ENCODE results near the gene THRB.

The THRB gene

DNA sequence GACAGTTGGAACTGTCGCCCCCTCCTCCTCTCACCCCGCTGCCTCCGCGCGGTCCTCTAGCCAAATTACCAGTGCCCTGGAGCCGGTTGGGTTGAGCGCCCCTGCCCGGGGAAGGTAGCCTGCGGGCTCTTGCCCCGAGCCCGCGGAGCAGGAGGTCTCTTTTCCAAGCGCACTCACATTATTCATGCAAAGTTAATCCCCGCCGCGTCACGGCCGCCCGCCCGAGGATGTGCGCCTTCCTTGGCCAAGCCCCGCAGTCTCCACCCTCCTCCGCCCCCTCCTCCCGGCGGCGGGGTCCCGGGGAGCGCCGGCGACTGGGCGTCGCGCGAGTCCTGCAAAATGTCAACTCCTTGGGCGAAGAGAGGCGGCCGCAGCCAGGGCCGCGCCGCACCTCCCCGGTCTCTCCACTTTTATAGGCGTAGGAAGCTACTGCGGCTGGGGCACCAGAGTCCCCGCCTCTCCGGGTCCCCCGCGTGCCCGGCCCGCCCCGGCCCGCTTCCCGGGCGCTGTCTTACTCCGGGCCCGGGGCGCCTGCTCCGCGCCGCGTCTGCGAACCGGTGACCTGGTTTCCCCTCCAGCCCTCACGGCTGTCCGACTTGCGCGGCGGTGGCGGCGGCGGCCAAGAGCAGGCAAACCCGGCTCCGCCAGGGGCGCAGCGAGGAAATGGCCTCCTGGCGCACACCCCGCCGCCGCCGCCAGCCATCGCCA lies at the start of gene THRB:
THRB (minus strand) TSS at position 233 of the 708 bp plus-strand sequence.
- DNase-seq (ENCODE audit: low read depth, low spot score), result peak; percentile 77

DNA sequence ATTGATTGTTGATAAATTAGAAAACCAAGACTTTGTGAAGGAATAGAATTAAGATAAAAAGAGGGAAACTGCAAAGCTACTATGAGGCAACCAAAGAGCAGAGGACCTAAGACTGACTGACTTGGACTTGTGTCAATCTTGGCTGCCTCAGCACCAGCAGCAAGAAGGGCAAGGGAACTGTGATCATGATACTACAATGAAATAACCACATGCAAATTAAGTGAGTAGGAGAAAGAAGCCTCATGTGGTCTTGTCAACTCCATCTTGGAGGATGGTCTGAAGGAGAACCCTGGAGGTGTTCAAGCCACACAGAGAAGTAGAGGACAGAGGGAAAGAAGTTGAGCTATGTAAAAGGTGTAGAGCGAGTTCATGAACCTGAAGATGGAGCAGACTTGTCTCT lies 47.3 kb upstream of the THRB start:
- no peak for DNase-seq (ENCODE audit: low read depth, low spot score)

DNA sequence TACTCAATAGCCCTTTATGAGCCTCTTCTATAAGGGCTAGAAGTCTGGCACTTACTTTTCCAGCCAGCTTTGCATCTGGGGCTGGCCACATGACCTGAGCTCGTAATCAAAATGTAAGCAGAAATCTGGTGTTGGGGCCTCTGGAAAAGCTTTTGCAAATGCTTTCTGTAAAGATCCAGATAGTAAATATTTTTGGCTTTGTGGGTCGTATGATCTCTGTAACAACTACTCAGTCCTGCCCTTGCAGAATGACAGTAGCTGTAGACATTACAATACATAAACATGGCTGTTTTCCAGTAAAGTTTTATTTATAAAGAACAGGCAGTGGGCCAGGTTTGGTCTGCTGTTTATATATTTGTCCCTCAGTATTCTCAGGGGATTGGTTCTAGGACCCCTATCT lies 46.2 kb upstream of the THRB start:
- no peak for DNase-seq (ENCODE audit: low read depth, low spot score)

DNA sequence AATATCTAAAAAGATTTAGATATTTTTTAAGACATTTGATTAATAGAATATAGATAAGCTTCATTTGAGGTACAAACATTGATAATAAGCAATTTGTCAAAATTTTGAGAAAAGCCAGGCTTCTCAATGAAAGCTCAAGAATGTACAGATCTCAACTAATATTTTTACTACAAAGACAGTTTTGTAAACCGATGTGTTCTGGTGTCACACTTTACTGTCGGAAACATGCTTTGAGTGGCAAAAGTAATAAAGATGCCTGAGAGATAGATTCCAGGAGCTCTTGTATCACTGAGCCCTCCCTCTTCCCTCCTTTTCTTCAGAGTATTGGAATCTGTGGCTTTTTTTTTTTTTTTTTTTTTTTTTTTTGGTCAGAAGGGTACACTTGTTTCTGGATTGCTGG lies 45.0 kb upstream of the THRB start:
- DNase-seq (ENCODE audit: low read depth, low spot score), result no peak

DNA sequence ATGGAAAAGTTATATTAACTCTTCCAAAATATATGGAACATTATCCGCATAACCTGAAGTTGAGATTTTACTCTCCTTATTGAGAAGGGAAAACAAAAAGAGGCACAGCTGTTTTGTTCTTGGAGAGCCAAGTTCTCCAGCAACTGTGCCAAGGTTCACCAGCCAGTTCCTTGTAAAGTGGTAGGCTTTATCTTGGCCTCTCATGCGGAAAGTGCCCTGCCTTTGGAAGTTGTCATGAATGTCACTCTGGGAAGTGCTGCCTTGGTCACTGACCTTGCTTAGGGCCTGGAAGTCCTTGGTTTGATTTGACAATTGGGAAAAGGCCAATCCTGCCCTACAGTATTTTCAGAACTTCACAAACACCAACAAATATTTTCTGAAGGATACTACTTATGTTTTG lies 44.2 kb upstream of the THRB start:
- DNase-seq (ENCODE audit: low read depth, low spot score), result no peak

DNA sequence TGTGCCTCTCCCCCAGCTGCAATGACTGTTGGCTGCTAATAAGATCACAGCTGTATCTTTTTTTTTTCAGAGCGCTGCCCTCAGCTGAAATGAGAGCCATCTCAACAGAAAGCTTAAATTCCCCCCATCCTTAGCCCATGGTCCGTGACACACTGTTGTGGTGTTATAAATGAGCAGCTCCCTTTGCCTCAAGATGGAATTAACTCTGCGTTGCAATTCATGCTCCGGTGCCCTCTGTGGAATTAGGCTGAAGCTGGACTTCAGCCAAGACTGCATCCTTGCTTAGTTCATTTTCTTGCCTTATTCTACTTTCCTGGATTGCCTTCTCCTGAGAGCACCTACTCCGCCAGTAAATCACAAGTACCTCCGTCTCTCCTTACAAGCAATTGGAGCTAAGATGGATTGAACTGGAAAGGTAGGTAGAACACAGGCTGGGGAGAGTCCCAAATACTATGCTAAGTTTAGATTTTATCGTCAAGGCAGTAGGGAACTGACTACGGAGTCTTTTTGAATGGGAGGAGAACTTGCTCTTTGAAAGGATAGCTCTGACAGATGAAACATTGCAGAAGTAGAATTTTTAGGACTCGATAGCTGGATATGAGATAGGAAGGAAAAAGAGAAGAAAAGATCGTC lies 39.0 kb upstream of the THRB start:
- DNase-seq (ENCODE audit: low read depth, low spot score), result no peak

DNA sequence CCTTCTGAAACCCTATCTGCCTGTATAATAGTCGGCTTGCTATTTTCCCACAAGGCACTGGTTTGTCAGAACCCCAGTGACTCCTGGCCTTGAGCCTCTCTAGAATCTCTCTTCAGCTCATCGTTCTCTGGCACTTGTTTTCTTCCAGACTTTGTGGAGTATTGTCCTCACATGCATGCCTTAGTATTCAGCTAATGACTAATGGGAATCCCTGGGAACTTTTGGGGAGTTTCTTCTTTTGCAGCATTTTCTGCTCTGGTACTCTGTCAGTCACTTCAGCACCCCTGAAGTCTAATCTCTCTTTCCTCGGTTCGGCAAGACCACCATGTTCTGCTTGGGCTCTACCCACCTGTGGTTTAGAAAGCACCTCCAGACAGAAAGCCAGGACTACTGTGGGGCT lies 35.8 kb upstream of the THRB start:
- DNase-seq (ENCODE audit: low read depth, low spot score), result no peak

DNA sequence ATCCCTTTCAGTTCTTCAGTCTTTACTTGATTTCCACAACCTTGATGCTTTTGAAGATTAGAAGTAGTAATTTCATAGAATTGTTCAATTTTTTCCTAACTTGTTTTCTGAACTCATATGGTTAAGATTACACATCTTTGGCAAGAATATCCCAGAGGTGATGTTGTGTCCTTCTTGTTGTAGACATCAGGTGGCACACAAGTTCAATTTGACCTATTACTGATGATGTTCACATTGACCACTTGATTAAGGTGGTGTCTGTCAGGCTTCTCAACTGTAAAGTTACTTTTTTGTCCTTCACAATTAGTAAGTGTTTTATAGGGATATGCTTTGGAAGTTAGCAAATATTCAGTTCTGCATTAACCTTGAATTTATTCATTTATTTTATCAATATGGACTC lies 34.6 kb upstream of the THRB start:
- DNase-seq (ENCODE audit: low read depth, low spot score), result no peak

DNA sequence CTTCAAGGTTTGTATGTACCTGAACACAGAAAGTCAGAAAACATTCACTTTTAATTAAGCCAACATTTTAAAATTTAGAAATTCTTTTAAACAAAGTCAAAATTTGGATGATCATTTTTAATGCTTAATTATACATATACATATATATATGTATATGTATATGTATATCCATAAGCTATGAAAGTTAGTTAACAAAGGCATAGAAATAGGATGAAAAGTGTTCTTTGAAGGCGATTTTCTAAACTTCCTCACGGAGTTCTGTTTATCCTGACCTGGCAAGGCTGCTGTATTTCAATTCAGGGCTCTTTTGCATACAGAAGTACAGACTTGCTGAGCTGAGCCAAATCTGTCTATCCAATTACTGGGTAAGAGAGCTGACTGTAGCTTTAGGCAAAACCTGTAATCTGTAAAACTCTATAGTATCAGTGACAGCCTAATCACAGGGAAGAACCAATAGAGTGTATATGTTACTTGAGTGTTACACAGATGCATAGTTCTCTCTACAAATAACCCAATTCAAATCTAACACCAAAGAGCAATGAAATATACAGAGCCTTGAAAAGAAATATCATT lies 32.1 kb upstream of the THRB start:
- peak; percentile 19 for DNase-seq (ENCODE audit: low read depth, low spot score)

DNA sequence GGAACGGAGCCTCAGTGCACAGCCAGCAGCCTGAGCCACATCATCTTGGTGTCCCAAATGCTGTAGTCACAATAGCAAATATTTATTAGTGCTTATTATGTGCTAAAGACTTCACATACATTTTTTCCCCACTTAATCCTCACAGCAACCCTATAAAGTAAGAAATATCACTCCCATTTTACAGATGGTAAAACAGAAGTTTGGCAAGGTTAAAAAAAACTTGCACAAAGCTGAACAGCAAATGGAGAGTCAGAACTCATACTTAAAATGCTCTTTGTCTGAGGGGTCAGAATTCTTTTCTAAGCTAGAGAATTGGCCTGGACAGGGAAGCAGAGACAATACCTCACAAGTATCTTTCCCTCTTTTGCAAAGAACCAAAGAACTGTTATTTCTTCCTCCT lies 30.9 kb upstream of the THRB start:
- no peak for DNase-seq (ENCODE audit: low read depth, low spot score)

DNA sequence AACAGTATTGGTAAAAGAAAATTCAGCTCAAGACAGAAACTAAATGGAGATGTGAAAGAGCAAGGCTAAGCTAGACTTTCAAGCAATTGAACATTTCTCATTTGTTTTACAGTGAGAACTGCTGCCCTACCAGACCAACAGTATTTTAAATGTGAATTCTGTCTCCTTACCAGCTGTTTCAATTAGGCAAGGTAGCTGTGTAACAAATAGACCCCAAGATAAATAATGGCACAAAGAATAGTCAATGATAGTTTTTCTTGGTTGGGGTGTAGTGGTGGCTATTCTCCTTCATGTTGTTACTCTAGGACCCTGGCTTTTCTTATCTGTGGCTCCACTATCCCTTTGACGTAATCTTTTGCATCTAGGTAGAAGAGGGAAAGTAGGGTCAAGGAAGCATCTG lies 30.4 kb upstream of the THRB start:
- no peak for DNase-seq (ENCODE audit: low read depth, low spot score)

DNA sequence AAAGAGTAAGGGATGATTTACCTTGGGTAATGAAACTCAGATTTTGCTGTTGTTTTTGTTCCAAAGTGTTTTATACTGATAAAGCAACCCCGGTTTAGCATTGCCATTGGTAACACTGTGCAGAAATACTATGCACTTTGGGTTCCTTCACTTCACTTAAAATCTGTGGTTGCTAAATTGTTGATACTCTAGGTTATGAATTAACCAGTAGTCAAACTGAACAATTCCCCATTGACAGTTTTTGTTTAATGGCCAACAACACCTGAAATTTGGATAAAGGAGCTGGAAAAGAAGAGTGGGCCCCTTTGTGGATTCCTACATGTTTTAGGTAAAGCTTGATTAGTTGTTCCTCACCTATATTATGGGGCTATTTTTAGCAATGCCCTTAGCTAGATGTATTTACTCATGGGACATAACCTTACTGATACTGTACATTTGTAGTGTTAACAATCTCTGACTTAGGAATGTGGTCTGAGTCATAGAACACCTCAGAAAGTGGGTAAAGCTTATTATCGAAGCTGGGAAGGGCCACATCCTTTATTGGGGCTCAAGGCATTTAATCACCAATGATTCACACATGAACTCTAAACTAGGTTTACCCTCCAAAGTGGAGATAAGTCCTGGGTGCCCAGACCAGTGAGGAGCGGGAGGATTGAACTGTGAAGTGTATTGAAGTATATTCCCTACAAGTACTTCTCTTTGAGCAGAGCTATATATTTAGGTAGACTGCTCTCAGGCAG lies 29.5 kb upstream of the THRB start:
- DNase-seq (ENCODE audit: low read depth, low spot score), result no peak

DNA sequence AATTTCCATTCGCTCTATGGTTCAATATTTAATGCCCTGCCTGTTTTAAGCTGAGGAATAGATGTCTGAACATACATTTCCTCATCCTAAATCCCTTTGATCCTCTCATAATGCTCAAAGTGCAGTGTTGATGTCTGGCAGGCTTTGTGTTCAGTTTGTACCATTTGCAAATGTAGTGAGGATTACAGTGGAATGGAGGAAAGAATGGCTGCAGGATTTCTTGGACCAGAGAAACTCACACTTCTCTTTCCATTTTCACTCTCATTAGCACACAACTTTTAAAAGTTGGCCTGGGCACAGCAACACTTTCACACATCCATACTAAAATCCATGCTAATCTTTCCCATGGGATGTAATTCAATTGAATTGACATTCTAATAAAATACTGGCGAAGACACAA lies 28.6 kb upstream of the THRB start:
- DNase-seq (ENCODE audit: low read depth, low spot score), result no peak

DNA sequence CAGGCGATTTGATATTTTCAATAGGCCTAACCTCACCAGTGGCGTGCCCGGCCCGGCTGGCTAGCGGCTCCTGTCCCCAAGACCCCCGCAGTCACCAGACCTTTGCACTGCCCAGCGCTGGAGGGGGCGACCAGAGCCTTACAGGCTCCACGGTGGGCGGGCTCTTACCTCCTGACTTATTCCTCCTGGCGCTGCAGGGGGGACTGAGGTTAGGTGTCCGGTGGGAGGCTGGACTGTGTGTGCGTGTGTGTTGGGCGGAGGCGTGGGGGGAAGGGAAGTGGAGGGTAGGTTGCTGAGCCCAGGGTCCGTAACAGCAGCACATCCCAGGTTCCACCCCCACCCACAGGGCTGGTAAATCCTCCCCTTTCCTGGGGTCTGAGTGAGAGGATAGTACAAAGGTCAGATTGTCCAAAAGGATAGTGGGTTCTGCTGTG lies 27.5 kb upstream of the THRB start:
- DNase-seq (ENCODE audit: low read depth, low spot score), result no peak

DNA sequence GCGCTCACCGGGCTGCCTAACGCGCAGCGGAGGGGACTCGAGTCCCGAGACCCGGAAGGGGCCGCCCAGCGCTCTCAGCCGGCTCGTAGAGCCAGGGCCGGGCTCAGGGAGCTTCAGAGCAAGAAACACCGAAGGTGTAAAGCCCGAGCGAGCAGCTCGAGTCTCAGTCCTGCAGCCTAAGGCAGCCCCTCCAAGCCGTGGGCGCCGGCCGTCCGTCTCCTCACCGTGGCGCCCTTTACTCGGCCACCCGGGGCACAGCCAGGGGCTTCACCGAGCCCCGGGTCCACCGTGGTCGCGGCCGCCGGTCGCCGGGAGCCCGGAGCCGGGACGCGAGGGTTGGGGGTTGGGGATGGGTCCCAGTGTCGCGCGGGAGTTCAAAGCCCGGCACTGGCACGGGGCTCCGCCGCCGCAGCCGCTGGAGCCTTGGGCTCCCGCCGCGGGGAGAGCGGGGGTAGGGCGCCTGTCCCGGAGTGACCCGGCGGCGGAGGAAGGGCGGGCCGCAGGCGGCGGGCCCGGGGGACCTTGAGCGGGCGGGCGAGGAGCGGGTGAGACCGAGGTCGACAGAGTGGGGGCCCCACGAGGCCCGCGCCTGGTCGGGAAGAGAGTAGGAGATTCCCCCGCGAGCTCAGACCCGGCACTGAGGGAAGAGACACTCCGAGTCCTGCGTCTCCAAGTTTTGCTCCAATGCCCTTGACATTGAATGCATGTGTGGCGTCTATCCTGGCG lies 26.9 kb upstream of the THRB start:
- DNase-seq (ENCODE audit: low read depth, low spot score), result peak; percentile 73

DNA sequence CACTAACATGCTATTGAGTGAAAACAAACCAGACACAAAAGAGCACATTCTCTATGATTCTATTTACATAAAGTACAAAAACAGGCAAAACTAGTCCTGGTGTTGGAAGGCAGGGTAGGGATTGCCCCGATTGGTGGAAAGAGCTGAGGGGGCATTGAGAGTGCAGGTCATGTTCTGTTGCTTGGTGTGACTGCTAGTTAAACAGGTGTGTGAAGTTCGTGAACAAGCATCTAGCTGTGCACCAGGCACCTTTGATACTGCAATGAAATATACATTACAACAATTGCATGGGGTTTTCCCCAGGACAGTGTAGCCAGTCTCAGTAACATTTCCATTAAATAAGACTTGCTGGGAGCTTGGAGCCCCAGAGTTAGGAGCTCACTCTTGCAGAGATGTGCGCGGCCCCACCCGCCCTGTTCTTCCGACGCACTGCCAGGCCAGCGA lies 26.3 kb upstream of the THRB start:
- DNase-seq (ENCODE audit: low read depth, low spot score), result no peak

DNA sequence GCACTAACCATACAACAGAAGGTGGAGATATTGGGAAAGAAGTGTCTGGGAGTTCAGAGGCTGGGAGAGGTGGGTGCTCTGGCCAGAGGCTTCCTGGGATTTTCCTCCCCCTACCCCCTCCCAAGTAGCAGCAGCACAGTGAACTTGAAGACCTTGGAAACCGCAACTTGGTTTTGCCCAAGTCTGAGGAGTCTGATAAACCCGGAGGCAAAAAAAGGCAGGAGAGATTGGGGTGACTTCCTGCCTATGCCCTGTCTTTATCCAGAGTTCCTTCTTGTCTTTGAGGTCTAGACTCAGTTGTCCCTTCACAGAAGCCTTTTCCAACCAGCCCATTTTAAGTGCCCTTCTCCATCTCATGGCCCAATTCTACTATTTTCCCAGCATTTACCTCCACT lies 25.4 kb upstream of the THRB start:
- no peak for DNase-seq (ENCODE audit: low read depth, low spot score)

DNA sequence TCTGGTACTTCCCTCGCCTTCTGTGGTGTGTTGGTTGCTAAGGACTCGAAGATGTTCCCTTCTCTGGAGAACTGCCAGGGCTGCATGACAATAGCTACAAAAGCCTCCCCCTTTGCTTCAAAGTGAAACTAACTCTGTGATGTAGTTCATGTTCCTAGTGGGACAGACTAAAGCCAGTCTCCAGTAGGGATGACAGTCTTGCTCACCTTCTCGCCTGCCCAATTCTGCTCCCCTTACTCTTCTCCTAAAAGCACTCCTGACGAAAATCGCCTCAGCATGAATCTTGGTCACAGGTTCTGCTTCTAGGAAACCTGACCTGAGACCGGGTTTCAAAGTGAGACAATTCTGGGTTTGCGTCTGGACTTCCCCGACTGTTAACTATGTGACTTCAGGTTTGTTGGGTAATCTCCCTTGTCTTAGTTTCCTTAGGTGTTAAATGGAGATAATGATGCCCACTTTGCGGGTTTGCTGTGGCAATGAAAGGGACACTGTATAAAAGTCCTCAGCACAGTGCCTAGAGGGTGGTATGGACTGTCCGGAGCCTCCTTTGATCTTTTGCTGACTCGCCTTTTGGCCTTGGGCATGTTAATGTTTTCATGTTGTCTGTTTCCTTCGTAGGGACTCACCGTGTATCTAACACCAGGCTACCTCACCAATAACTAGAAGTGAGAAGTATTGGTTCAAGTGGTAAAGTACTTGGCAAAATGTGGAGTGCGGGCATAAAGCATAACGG lies 24.9 kb upstream of the THRB start:
- DNase-seq (ENCODE audit: low read depth, low spot score), result no peak

DNA sequence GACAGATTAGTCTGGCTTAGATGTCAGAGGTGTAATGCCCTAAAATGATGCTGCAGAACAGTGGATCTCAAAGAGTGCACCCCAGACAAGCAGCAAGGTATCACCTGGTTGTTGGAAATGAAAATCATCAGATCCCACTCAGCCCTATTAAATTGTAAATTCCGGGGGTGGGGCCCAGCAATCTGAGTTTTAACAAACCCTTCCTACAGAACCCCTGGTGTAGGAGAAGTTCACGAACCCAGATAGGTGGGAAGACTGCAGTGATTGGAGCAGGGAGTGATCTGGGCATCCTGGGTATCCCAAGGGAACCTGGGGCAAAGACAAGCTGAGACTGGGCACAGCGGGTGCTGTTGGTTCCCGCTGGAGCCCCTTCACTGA lies 24.3 kb upstream of the THRB start:
- no peak for DNase-seq (ENCODE audit: low read depth, low spot score)

DNA sequence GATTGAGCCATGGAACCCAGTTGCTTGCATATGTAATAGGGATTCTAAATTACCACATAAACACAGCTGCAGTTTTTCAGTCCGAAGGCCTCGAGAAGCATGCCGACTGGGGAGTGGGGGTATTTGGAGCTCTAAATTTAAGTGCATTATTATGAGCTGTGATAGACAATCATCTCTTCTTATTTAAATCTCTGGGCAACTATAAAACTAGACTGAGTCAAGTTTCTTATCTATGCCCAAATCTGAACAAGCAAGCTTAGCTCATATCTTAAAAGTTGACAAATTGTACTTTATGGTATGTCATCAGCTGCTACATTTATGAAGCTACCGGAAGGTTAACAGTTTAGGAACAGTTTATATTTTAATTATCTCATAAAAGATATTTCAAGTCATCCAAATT lies 19.5 kb upstream of the THRB start:
- no peak for DNase-seq (ENCODE audit: low read depth, low spot score)

DNA sequence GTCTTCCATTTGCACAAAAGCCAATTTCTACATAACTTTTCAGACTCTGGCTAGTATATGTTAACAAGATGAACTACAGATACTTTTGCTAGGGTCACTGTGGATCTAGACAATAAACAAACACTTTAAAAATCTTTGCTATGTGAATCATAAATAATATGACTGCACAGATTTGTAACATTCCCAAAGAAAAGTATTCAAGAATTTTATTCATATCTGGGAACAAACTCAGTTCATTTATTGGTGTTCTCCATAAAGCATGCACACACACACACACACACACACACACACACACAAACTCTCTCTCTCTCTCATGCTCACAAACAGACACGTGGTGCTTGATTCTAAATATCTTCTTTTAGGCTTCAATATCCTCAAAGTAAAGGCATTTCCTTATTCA lies 18.8 kb upstream of the THRB start:
- DNase-seq (ENCODE audit: low read depth, low spot score), result no peak

Data from astrocyte of the hippocampus (primary cell).